Stimulated activated CD4-positive, alpha-beta T cell treated with anti-CD3 and anti-CD28 coated beads, Interleukin-1b, Interleukin-23, amount 100 ng/mL, for 4 hours (primary cell): ENCODE measurements around the gene PRR35.
"Not testable (repeated sequence)": the region's sequence is repeated elsewhere in the genome, so short reads cannot be mapped to it uniquely, and the experiment has no call there.

Source experiments
- DNase-seq, 2 donors: peaks; one replicate each; pipeline ENCODE4 v3.0.0-alpha.2; 2020; ENCODE audit warnings: low read depth in 2 of 2

Gene PRR35

GRCh38 chr16:593807-594206 is 33.6 kb downstream of the PRR35 start:
- no peak for DNase-seq

GRCh38 chr16:595094-595528 is 34.9 kb downstream of the PRR35 start:
- no peak for DNase-seq

DNA sequence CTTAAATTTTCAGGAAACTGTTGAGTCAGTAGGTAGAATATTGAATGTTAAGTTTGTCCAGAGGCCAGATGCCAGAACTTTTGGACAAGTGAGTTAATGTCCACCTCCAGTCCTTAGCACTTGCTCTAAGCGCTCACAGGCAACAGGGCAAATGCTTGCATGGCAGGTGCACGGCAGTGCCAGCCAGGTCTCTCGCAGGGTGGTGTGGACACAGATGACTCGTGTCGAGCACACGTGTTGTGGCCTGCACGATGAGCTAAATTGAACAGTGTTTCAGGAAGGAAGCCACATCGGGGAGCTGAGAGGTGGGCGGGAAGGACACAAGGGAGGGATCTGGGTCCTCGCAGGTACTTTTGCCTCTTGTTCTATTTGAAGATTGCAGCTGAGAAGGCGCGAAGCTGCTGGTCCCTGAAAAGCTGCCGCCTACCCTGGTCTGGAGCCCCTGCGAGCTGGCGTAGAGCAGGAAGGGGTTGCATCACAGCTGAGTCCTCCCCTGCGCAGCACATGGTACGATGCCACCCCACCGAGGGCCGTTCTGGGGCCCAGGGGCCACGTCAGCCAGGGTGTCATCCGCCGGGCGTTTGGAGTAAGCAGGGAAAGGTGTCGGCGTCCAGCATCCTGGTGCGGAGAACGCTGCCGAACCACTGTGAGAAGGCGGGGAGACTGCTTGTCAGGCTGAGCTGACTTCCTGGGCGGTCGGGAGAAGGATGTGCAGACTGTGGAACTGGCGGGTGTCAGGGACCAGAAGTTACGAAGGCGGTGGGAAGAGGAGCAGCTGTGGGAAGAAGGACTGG is 35.9 kb downstream of the PRR35 start:
- DNase-seq = no peak

DNA sequence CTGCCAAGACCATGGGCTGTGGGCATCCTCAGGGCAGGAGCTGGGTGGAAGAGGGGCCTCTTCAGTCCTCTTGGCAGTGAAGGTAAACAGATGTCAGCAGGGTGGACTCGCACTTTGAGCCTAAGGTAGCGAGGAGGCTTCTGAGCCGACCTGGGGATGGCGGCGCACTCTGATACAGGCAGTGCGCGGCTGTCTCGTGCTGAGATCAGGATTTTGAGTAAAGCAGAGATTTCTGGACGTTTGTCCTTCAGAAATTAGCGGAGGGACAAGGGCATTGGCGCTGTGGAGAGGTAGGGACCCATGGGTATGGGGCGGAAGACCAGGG is 36.5 kb downstream of the PRR35 start:
- DNase-seq = no peak

DNA sequence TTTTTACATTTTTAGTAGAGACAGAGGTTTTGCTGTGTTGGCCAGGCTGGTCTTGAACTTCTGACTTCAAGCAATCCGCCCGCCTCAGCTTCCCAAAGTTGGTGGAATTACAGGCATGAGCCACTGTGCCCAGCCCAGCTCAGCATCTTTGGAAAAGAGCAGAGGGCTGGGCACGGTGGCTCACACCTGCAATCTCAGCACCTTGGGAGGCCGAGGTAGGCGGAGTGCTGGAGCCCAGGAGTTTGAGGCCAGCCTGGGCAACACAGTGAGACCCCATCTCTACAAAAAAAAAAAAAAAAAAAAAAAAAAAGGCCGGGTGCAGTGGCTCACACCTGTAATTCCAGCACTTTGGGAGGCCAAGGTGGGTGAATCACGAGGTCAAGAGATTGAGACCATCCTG is 37.5 kb downstream of the PRR35 start:
- DNase-seq = not testable (repeated sequence)

DNA sequence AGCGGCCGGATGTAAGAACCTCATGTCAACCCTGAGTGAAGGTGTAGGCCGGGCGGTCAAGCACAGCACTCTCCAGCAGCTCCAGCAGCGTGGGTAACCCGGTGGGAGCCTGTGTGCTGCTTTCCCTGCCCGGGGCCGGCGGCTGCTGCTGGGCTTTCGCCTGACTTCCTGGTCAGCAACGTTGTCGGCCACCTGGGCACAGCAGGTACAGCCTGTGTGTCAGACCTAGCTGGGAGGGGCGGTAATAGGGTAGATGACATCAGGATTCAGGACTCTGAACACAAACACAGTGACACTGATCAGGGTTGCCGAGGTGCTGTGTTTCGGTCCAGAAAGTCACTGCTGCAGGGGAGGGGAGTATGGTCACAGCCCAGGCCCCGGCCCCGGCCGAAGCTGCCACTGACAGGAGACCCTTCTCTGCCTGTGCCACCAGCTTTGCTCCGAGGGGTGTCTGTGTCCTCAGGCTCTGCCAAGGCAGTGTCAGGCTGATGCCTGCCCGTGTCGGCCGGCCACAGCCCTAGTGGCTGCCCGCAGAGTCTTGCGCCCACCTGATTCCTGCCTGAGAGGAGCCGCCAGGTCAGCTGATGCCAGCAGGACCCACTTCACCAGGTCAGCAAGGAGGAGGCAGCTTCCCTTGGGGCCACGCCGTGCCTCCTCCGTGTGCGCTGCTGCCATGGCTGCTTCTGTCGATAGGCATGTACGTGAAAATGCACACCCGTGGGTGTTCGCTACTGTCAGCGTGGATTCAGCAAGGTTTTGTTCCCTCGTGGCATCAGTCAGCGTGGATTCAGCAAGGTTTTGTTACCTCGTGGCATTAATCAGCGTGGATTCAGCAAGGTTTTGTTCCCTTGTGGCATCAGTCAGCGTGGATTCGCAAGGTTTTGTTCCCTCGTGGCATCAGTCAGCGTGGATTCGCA is 38.9 kb downstream of the PRR35 start:
- DNase-seq = no peak

DNA sequence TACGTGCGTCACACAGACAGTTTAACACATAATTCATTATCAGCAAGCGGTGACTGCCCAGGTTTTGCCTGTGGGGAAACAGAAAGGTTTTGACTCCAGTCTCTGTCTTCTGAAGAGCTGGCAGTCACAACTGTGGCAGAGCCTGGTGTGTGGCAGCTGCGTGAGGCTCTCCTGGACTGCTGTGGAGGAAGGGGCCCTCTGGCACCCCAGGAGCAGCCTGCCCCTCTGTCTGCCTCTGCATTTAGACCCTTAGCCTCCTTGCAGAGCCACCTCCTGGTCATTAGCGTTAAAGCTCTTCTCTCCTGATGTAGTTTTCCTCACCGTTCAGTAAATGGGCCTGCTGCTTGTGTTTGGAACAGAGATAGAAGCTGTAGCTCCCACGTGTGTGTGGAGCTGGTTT is 40.6 kb downstream of the PRR35 start:
- no peak for DNase-seq

- no peak for DNase-seq
Measured at GRCh38 chr16:603933-604332, 43.7 kb downstream of the PRR35 start.

- no peak for DNase-seq
Measured at GRCh38 chr16:606656-607307, 46.6 kb downstream of the PRR35 start.

DNA sequence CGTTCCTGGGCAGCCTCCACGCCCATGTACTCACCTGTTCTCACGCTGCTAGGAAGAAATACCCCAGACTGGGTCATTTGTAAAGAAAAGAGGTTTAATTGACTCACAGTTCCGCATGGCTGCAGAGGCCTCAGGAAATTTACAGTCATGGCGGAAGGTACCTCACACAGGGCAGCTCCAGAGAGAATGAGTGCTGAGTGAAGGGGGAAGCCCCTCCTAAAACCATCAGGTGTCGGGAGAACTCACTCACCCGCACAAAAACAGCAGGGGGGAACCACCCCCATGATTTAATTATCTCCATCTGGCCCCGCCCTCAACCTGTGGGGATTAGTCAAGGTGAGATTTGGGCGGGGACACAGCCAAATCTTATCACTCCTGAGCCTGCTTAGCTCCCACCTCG is 47.8 kb downstream of the PRR35 start:
- DNase-seq = peak in 1 of 2 donors; percentile 32

GRCh38 chr16:609316-609715 is 49.1 kb downstream of the PRR35 start:
- no peak for DNase-seq

DNA sequence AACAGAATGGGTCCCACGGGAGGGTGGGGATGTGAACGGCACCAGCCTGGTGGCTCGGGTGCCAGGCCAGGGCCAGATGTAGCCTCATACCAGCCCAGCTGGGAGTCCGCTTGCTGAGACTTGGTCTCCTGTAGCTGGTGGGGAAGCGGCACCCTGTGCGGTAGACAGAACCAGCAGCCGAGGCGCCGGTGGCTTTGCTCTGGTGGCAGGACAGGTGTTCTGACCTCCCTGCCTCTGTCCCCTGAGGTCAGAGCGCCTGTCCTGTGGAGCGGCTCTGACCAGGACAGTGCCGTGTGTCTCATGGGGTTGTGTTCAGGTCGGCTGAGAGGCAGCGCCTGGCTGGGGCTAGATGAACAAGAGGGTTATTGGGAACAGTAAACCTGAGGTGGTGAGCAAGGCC is 49.8 kb downstream of the PRR35 start:
- no peak for DNase-seq

DNA sequence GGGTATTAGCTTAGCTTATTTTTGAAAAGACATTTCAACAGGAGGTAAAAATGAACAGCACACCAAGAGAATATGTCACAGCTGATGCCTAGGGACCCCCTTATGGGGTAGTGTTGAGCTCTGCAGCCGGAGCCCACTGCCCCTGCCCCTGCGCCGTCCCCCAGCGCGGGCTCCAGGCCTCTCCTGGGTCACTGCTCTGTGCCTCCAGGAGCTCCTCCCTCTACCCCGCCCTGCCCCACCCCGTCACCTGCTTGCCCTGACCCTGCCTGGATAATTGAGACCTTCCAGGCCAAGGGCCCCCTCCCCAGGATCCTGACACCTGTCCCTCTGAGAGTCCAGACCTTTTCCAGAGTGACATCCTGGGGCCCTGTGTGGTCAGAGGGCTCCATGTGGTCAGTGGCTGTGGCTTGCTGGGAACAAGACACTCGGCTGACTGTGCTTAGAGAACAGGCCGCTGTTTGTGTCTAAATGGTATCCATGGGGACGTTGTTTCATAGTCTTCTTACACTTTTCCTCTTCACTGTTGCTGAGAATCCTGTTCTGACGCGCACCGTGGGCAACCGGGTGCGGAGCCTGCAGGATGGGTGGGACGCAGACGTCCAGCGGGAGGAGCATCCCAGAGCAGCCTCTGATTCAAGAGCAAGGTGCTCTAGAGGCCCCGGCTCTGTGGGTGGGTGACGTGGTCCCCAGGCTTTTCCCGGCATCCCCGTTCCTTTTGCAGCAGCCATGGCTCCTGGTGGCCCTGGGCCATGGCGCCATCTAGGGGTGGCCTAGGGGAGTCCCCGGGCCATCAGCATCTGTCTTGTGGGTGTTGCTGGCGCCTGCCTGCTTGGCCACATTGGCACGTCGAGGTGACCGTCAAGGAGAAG is 50.6 kb downstream of the PRR35 start:
- peak; percentile 50 to 55 for DNase-seq

GRCh38 chr16:615122-615521 is 54.9 kb downstream of the PRR35 start:
- no peak for DNase-seq
